ENCODE results near the gene KCNJ12.
"Not testable (repeated sequence)": the region's sequence is repeated elsewhere in the genome, so short reads cannot be mapped to it uniquely, and the experiment has no call there.

GRCh38 chr17:21328778-21329177, 47.4 kb upstream of the KCNJ12 start:
- TF ChIP-seq POLR2A, CTCF (IDR thresholded peaks at IDR 0.05): not testable (repeated sequence)
